ENCODE measurements around the gene SETD5.

GRCh38 chr3:9503283-9503682 lies 105.9 kb downstream of the SETD5 start:
- peak; percentile 95 for TF ChIP-seq CTCF (IDR thresholded peaks at IDR 0.05; ENCODE audit: low read depth, low read length, poor library complexity, severe bottlenecking)
- TF ChIP-seq EZH2phosphoT487 (IDR thresholded peaks at IDR 0.05; ENCODE audit: borderline replicate concordance, low read length): no peak

Measured in DOHH2 (cell line).